ENCODE measurements around the gene CHCHD4. TPM values are rescaled to one million over a fixed set of nuclear protein-coding genes. Genes with fewer than 3 reads are reported as not detected.
A peak's percentile ranks its signal among the peaks of the same experiment; 100 is the strongest.
"Not testable (repeated sequence)": the region's sequence is repeated elsewhere in the genome, so short reads cannot be mapped to it uniquely, and the experiment has no call there.

The CHCHD4 gene
- total RNA-seq, 2 donors from 2014 or later = 14.5 to 25.4 TPM

GRCh38 chr3:14113965-14114635 lies 10.6 kb downstream of the CHCHD4 start:
- Histone ChIP-seq H3K4me1 (no peaks in the 10 kb centered on the region), H3K27me3 (no peaks in the 10 kb centered on the region), H3K36me3 (no peaks in the 10 kb centered on the region), H3K4me3 (no peak overlapping the region), H3K9me3 (no peaks in the 10 kb centered on the region), H3K27ac (no peak overlapping the region), H3K9ac (ENCODE audit: low read depth in 2 of 2, low read length in 2 of 2) (no peak overlapping the region)
- DNase-seq = peak; percentile 13
- no peak for TF ChIP-seq CTCF (IDR thresholded peaks at IDR 0.05)
- intact Hi-C loops (cut with DNase I) = loop anchor here (5.0 kb wide), 1 partner anchor 217 kb away; no protein-coding TSS in a partner anchor

- intact Hi-C loops (cut with DNase I) = loop anchor here (5.0 kb wide), 1 partner anchor 213 kb away; no protein-coding TSS in a partner anchor
- no peaks in the 10 kb centered on the region for H3K27me3 ChIP-seq
- no peak overlapping the region for H3K4me3 ChIP-seq
- H3K9me3 ChIP-seq = no peaks in the 10 kb centered on the region
- H3K27ac ChIP-seq = no peak overlapping the region
- no peaks in the 10 kb centered on the region for H3K4me1 ChIP-seq
- no peaks in the 10 kb centered on the region for H3K36me3 ChIP-seq
- no peak overlapping the region for H3K9ac ChIP-seq (ENCODE audit: low read depth in 2 of 2, low read length in 2 of 2)
- TF ChIP-seq CTCF (IDR thresholded peaks at IDR 0.05) = no peak
- no peak for DNase-seq
Observed at GRCh38 chr3:14110699-14111098, 14.0 kb downstream of the CHCHD4 start.

- not testable (repeated sequence) for H3K4me3 ChIP-seq; H3K4me1 ChIP-seq; H3K27me3 ChIP-seq; H3K36me3 ChIP-seq; DNase-seq; H3K9me3 ChIP-seq; H3K9ac ChIP-seq (ENCODE audit: low read depth in 2 of 2, low read length in 2 of 2); H3K27ac ChIP-seq
- intact Hi-C loops (cut with DNase I) = loop anchor here (5.0 kb wide), 1 partner anchor 213 kb away; no protein-coding TSS in a partner anchor
Observed at GRCh38 chr3:14109821-14110220, 14.8 kb downstream of the CHCHD4 start.

GRCh38 chr3:14097616-14098391 lies 26.9 kb downstream of the CHCHD4 start:
- DNase-seq = no peak
- Histone ChIP-seq H3K9me3 (no peaks in the 10 kb centered on the region), H3K27ac (no peak overlapping the region), H3K4me1 (no peaks in the 10 kb centered on the region), H3K9ac (ENCODE audit: low read depth in 2 of 2, low read length in 2 of 2) (no peak overlapping the region), H3K36me3 (no peaks in the 10 kb centered on the region), H3K27me3 (no peaks in the 10 kb centered on the region), H3K4me3 (no peak overlapping the region)
- TF ChIP-seq CTCF (IDR thresholded peaks at IDR 0.05) = no peak
- intact Hi-C loops (cut with DNase I) = no loop called here

GRCh38 chr3:14096742-14097141 lies 27.9 kb downstream of the CHCHD4 start:
- no peak for TF ChIP-seq CTCF (IDR thresholded peaks at IDR 0.05)
- Histone ChIP-seq H3K27me3 (no peaks in the 10 kb centered on the region), H3K27ac (no peak overlapping the region), H3K4me1 (no peaks in the 10 kb centered on the region), H3K4me3 (no peak overlapping the region), H3K9me3 (no peaks in the 10 kb centered on the region), H3K36me3 (no peaks in the 10 kb centered on the region), H3K9ac (ENCODE audit: low read depth in 2 of 2, low read length in 2 of 2) (no peak overlapping the region)
- DNase-seq = no peak
- intact Hi-C loops (cut with DNase I) = no loop called here

- no peak overlapping the region for H3K27ac ChIP-seq
- no peaks in the 10 kb centered on the region for H3K36me3 ChIP-seq
- TF ChIP-seq CTCF (IDR thresholded peaks at IDR 0.05) = no peak
- H3K4me3 ChIP-seq = no peak overlapping the region
- no peak for DNase-seq
- no peaks in the 10 kb centered on the region for H3K27me3 ChIP-seq
- no peaks in the 10 kb centered on the region for H3K4me1 ChIP-seq
- no peak overlapping the region for H3K9ac ChIP-seq (ENCODE audit: low read depth in 2 of 2, low read length in 2 of 2)
- intact Hi-C loops (cut with DNase I) = no loop called here
- no peaks in the 10 kb centered on the region for H3K9me3 ChIP-seq
Observed at GRCh38 chr3:14093831-14094230, 30.8 kb downstream of the CHCHD4 start.

All from colonic mucosa (tissue), 4 donors.